A673 (cell line): Measurements from ENCODE around the gene BORCS6. TPM values are rescaled to one million over a fixed set of nuclear protein-coding genes. Genes with fewer than 3 reads are reported as not detected.

Experiments used
- Bru-seq: library from RNA; stranded (reverse); fragments of 400-500 nt; gene quantifications from one replicate; lab custom pipeline; 2021; lab: Mats Ljungman, UMichigan
- BruChase-seq, 2 experiments: library from RNA; stranded (reverse); fragments of 400-500 nt; gene quantifications; one replicate each; lab custom pipeline; 2021; lab: Mats Ljungman, UMichigan
- BruUV-seq: library from RNA; stranded (reverse); fragments of 400-500 nt; replicated peaks from 2 replicates; lab custom pipeline; 2021; lab: Mats Ljungman, UMichigan
- CTCF ChIA-PET: fragments of 300-600 bp; sonication (Branson Sonifier 250); formaldehyde crosslinking; loops from one replicate; lab custom pipeline; 2022; ENCODE audit warnings: antibody characterized with exemption; lab: Charles Lee
- POLR2A ChIA-PET: fragments of 300-600 bp; sonication (Branson Sonifier 250); formaldehyde crosslinking; loops from one replicate; lab custom pipeline; 2022; ENCODE audit warnings: antibody characterized with exemption; ENCODE audit not compliant: low non-redundant PET; lab: Charles Lee
- DNase-seq: peaks from one replicate; pipeline ENCODE4 v3.0.0-alpha.2; 2015; ENCODE audit warnings: low spot score
- H3K27ac ChIP-seq: fragments of 200-600 bp; sonication (generic); 2 replicates; pipeline ENCODE4 v1.5.1; 2016; ENCODE audit warnings: mixed run types, low read depth, mild to moderate bottlenecking, mixed read lengths, antibody characterized with exemption, low read length; ENCODE audit not compliant: poor library complexity, severe bottlenecking
- H3K27me3 ChIP-seq: fragments of 200-600 bp; sonication (generic); replicated peaks from 2 replicates; pipeline ENCODE4 v1.6.1; 2017; ENCODE audit warnings: mixed run types, low read depth, mild to moderate bottlenecking, mixed read lengths, antibody characterized with exemption, low read length; ENCODE audit not compliant: insufficient read depth, poor library complexity
- H3K36me3 ChIP-seq: fragments of 200-600 bp; sonication (generic); 2 replicates; pipeline ENCODE4 v1.6.1; 2016; ENCODE audit warnings: mixed run types, mild to moderate bottlenecking, mixed read lengths, antibody characterized with exemption, low read length; ENCODE audit not compliant: insufficient read depth, poor library complexity, severe bottlenecking
- H3K4me1 ChIP-seq: fragments of 200-600 bp; sonication (generic); 2 replicates; pipeline ENCODE4 v1.6.1; 2017; ENCODE audit warnings: mixed run types, mild to moderate bottlenecking, mixed read lengths, antibody characterized with exemption, low read length; ENCODE audit not compliant: insufficient read depth, poor library complexity, severe bottlenecking
- H3K4me3 ChIP-seq: fragments of 200-600 bp; sonication (generic); 2 replicates; pipeline ENCODE4 v1.5.1; 2016; ENCODE audit warnings: low read depth, mixed run types, mild to moderate bottlenecking, mixed read lengths, low read length; ENCODE audit not compliant: poor library complexity, severe bottlenecking
- H3K9me3 ChIP-seq: fragments of 200-600 bp; sonication (generic); 2 replicates; pipeline ENCODE4 v1.6.1; 2016; ENCODE audit warnings: mixed run types, low read depth, mild to moderate bottlenecking, mixed read lengths, antibody characterized with exemption, low read length; ENCODE audit not compliant: poor library complexity, severe bottlenecking
- EZH2 ChIP-seq: fragments of 200-600 bp; sonication (generic); IDR thresholded peaks from 2 replicates; pipeline ENCODE4 v1.6.1; 2017; ENCODE audit warnings: borderline replicate concordance, low read depth, mild to moderate bottlenecking, mixed read lengths, antibody characterized with exemption, low read length; ENCODE audit not compliant: poor library complexity, severe bottlenecking
- intact Hi-C: fragments of 100-400 bp; cut with micrococcal nuclease; formaldehyde crosslinking; loops from one replicate; pipeline ENCODE4 v1.10.0; 2022; ENCODE audit not compliant: unreplicated experiment
- long read RNA-seq: library from polyadenylated mRNA; stranded (forward); transcript quantifications from one replicate; pipeline ENCODE4 v2.0.0, GENCODE V29; 2022
- total RNA-seq: library from RNA; stranded (reverse); gene quantifications from 2 replicates; pipeline ENCODE4 v1.2.3, GENCODE V29; 2021
- TF ChIP-seq, protein P1 (sequence below): fragments of 300-800, 200-600 bp; sonication (generic); conservative IDR thresholded peaks from 2 replicates; pipeline ENCODE4 v1.5.1; 2017; ENCODE audit warnings: low read depth, mild to moderate bottlenecking, antibody characterized with exemption, low read length, moderate library complexity, mixed read lengths

Gene BORCS6
- 3.7 TPM in 2 replicates for total RNA-seq
- percentile 30 among the genes with signal in this experiment for Bru-seq, nascent RNA
- BruChase-seq, experiment 1, labeled RNA remaining after a 2-hour chase, result percentile 47 among the genes with signal in this experiment
- BruChase-seq, experiment 2, labeled RNA remaining after a 6-hour chase, result percentile 22 among the genes with signal in this experiment
- long read RNA-seq, transcript BORCS6-201 (1 exons, 2,575 nt), result major isoform, 11 of 11 reads
- long read RNA-seq, partial matches to known transcripts, result 0 of 11 reads
- long read RNA-seq, other reads (novel, unspliced or antisense), result 0 of 11 reads

DNA sequence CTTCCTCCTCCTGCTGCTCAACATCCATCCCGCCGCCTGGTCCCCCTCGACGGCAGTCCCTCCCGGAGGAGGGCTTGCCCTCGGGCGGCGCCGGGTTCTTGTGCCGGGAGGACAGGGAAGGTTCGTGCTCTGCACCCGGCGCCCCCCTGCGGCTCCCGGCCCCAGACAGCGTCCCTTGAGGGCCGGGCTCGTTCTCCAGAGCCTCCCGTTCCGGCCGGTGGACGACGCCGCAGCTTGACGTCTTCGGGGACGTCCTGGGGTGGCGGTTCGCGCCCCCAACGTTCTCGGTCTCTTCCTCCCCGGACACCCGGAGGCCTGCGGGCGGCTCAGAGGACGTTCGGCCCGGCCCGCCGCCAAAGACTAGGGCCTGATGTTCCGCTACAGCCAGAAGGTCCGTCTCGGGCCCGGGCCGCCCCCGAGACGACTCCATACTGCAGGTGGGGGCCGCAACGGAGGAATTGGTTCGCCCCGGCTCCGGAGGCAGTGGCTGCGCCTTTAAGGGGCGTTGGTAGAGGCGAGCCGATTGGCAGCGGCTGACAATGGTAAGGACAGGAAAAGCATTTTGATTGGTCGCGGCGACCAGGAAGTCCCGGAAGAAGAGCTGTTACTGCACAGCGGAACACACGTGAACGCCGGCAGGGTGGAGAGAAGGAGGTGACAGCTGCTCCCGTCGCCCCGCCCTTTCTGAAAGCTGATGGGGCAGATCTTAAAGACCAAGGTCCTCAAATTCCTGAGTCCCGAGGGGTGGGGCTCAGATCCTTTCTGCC lies at the start of gene BORCS6:
Gene BORCS6 (minus strand): TSS at position 470 of the 767 bp plus-strand sequence. CDS start 40 bp downstream, at position 430.
- Histone ChIP-seq H3K4me3 (peak within 1 kb of the TSS; percentile 82), H3K4me1 (peaks cover 27% of the 10 kb centered on the region), H3K9me3 (no peaks in the 10 kb centered on the region), H3K27ac (peak within 1 kb of the TSS; percentile 76), H3K36me3 (no peaks in the 10 kb centered on the region), H3K27me3 (no peaks in the 10 kb centered on the region)
- POLR2A ChIA-PET, result interaction anchor here (0.7 to 1.1 kb wide), 3 partner anchors 17 to 20 kb away, joined by 4 to 5 read pairs (median 5); partner anchors contain the start of gene AURKB
- no peak for TF ChIP-seq EZH2
- TF ChIP-seq, protein P1, sequence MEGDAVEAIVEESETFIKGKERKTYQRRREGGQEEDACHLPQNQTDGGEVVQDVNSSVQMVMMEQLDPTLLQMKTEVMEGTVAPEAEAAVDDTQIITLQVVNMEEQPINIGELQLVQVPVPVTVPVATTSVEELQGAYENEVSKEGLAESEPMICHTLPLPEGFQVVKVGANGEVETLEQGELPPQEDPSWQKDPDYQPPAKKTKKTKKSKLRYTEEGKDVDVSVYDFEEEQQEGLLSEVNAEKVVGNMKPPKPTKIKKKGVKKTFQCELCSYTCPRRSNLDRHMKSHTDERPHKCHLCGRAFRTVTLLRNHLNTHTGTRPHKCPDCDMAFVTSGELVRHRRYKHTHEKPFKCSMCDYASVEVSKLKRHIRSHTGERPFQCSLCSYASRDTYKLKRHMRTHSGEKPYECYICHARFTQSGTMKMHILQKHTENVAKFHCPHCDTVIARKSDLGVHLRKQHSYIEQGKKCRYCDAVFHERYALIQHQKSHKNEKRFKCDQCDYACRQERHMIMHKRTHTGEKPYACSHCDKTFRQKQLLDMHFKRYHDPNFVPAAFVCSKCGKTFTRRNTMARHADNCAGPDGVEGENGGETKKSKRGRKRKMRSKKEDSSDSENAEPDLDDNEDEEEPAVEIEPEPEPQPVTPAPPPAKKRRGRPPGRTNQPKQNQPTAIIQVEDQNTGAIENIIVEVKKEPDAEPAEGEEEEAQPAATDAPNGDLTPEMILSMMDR, result no peak
- CTCF ChIA-PET, result no interaction called here
- BruUV-seq, result no TSS peak
- intact Hi-C loops, result no loop called here
- DNase-seq, result peak; percentile 99

DNA sequence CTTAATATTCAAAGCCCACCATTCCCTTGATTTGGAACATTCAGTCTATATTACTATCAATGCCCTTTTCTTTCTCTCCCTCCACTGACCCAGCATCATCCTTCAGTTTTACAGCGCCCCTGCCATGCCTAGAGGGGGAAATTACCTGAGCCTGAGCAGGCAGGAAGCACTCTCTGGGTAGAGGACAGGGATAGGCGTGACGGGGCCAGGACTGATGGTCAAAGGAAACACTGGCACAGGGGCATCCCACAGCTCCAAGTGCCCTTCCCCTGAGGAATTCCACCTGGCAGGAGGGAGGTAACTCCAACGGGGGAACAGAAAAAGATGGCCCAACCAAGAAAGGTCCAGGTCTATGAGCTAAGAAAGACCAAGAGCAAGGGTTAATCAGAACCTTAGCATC lies 47.9 kb upstream of the BORCS6 start:
- Histone ChIP-seq H3K36me3 (peaks cover 48% of the 10 kb centered on the region), H3K4me3 (no peak overlapping the region), H3K9me3 (no peaks in the 10 kb centered on the region), H3K27me3 (no peaks in the 10 kb centered on the region), H3K27ac (no peak overlapping the region), H3K4me1 (no peaks in the 10 kb centered on the region)
- no peak for TF ChIP-seq EZH2
- TF ChIP-seq, protein P1, result no peak
- ChIA-PET POLR2A (interaction anchor here (0.5 kb wide), 1 partner anchor 9 kb away, joined by 7 read pairs; no protein-coding TSS in a partner anchor), CTCF (no interaction called here)
- BruUV-seq, result no TSS peak
- DNase-seq, result no peak
- intact Hi-C loops, result no loop called here

DNA sequence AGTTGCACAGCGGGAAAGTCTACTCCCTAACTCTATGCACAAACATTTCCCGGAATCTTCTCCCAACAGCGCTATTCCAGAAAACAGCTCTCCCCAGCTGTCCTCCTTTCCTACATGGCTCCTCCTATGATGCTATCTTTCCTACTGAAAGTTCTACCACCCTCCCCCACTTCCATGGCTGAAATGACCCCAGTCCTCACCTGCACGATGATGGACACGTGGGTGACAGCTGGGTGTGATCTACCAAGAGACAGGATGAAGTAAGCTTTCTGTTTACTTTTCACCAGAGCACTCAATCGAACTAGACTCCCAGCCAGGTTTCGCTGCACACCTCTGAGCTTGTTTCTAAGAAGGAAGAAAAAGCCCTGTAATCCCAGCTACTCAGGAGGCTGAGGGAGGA lies 47.2 kb upstream of the BORCS6 start:
- no peak for DNase-seq
- Histone ChIP-seq H3K9me3 (no peaks in the 10 kb centered on the region), H3K27me3 (no peaks in the 10 kb centered on the region), H3K4me3 (no peak overlapping the region), H3K36me3 (peaks cover 52% of the 10 kb centered on the region), H3K27ac (no peak overlapping the region), H3K4me1 (no peaks in the 10 kb centered on the region)
- no peak for TF ChIP-seq EZH2
- TF ChIP-seq, protein P1, result no peak
- intact Hi-C loops, result no loop called here
- POLR2A ChIA-PET, result interaction anchor here (0.5 kb wide), 1 partner anchor 10 kb away, joined by 7 read pairs; no protein-coding TSS in a partner anchor
- CTCF ChIA-PET, result no interaction called here
- BruUV-seq, result no TSS peak
